Ishikawa (cell line): ENCODE measurements around the gene PIM3.

Experiments
- CEBPB ChIP-seq: IDR thresholded peaks from 2 replicates; pipeline ENCODE4 v1.6.1; 2012
- CREB1 ChIP-seq: IDR thresholded peaks from 2 replicates; pipeline ENCODE4 v1.6.1; 2012; ENCODE audit warnings: low read depth
- EP300 ChIP-seq: IDR thresholded peaks from 2 replicates; pipeline ENCODE4 v1.6.1; 2012; ENCODE audit warnings: borderline replicate concordance
- FOXM1 ChIP-seq: IDR thresholded peaks from 2 replicates; pipeline ENCODE4 v1.6.1; 2012; ENCODE audit warnings: low read depth, borderline replicate concordance
- NFIC ChIP-seq: IDR thresholded peaks from 2 replicates; pipeline ENCODE4 v1.6.1; 2012
- RAD21 ChIP-seq: IDR thresholded peaks from 2 replicates; pipeline ENCODE4 v1.6.1; 2012; ENCODE audit warnings: low read depth
- TAF1 ChIP-seq: IDR thresholded peaks from 2 replicates; pipeline ENCODE4 v1.6.1; 2012; ENCODE audit warnings: low read depth, mild to moderate bottlenecking
- TCF12 ChIP-seq: IDR thresholded peaks from 2 replicates; pipeline ENCODE4 v1.6.1; 2012; ENCODE audit warnings: low read depth
- TEAD4 ChIP-seq: IDR thresholded peaks from 2 replicates; pipeline ENCODE4 v1.6.1; 2012
- YY1 ChIP-seq: IDR thresholded peaks from 2 replicates; pipeline ENCODE4 v1.6.1; 2012; ENCODE audit warnings: low read depth
- ZBTB7A ChIP-seq: IDR thresholded peaks from 2 replicates; pipeline ENCODE4 v1.6.1; 2012; ENCODE audit warnings: low read depth
- TF ChIP-seq, protein P1 (sequence below): IDR thresholded peaks from 2 replicates; pipeline ENCODE4 v1.6.1; 2012; ENCODE audit warnings: low read depth, mild to moderate bottlenecking
- TF ChIP-seq, protein P2 (sequence below): IDR thresholded peaks from 2 replicates; pipeline ENCODE4 v1.6.1; 2012

DNA sequence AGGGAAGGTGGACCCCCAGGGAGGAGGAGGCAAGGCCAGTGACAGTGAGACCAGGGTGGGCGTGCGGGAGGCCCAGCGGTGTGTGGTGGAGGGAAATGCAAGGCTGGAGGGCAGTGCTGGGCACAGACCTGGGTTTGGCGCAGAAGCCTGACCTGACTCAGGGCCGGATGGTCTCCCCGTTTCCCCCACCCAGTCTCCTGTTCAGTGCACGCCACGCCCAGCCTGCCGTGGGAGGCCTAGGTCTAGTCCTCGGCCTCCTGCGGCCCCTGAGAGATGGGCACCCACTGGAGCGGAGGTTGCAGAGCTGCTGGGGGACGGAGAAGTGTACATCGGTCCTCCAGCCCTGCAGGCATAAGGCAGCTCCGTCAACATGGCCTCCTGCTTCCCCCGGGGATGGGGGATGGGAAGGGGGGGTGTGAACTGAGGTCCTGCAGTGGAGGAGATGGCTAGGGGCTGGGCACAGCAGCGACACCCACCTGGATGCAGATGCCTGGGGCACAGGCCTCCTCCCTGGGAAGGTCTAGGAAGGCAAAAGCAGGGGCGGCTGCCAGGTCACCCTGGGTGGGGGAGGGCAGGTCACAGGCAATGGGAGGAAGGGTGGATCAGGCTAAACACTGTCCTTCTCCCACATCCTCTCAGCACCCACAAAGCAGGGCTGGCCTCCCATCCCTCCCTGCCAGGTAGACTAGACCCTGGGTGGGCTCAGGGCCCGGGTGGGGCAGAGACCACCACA lies 36.1 kb downstream of the PIM3 start:
- TF ChIP-seq EP300 (no peak), FOXM1 (no peak), CEBPB (no peak), ZBTB7A (no peak), CREB1 (no peak), RAD21 (no peak), YY1 (no peak), TEAD4 (no peak), TAF1 (no peak), TCF12 (no peak), NFIC (no peak)
- TF ChIP-seq, protein P1, sequence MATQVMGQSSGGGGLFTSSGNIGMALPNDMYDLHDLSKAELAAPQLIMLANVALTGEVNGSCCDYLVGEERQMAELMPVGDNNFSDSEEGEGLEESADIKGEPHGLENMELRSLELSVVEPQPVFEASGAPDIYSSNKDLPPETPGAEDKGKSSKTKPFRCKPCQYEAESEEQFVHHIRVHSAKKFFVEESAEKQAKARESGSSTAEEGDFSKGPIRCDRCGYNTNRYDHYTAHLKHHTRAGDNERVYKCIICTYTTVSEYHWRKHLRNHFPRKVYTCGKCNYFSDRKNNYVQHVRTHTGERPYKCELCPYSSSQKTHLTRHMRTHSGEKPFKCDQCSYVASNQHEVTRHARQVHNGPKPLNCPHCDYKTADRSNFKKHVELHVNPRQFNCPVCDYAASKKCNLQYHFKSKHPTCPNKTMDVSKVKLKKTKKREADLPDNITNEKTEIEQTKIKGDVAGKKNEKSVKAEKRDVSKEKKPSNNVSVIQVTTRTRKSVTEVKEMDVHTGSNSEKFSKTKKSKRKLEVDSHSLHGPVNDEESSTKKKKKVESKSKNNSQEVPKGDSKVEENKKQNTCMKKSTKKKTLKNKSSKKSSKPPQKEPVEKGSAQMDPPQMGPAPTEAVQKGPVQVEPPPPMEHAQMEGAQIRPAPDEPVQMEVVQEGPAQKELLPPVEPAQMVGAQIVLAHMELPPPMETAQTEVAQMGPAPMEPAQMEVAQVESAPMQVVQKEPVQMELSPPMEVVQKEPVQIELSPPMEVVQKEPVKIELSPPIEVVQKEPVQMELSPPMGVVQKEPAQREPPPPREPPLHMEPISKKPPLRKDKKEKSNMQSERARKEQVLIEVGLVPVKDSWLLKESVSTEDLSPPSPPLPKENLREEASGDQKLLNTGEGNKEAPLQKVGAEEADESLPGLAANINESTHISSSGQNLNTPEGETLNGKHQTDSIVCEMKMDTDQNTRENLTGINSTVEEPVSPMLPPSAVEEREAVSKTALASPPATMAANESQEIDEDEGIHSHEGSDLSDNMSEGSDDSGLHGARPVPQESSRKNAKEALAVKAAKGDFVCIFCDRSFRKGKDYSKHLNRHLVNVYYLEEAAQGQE, result no peak
- TF ChIP-seq, protein P2, sequence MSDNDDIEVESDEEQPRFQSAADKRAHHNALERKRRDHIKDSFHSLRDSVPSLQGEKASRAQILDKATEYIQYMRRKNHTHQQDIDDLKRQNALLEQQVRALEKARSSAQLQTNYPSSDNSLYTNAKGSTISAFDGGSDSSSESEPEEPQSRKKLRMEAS, result no peak
